Spleen (tissue), 11 donors: ENCODE measurements around the gene ABHD6. TPM values are rescaled to one million over a fixed set of nuclear protein-coding genes. Genes with fewer than 3 reads are reported as not detected.

ENCODE experiments used
- DNase-seq: peaks from one replicate; pipeline ENCODE4 v3.0.0-alpha.2; 2020
- H3K27ac ChIP-seq, 8 donors: fragments of 200-600 bp; sonication (generic) in 7 of 8; 1 replicate in 4 of 8; 2 replicates in 4 of 8; pipeline versions ENCODE4 v1.5.0 to v1.8.0; 2016 to 2021; ENCODE audit warnings: inconsistent platforms in 4 of 8, mild to moderate bottlenecking in 4 of 8, moderate library complexity in 1 of 8
- H3K27me3 ChIP-seq, 7 donors: fragments of 200-600 bp; sonication (generic) in 6 of 7; replicated peaks in 1 of 7; 1 replicate in 4 of 7; 2 replicates in 3 of 7; pipeline versions ENCODE4 v1.5.0 to v1.8.0; 2016 to 2021; ENCODE audit warnings: inconsistent platforms in 3 of 7, mild to moderate bottlenecking in 1 of 7
- H3K36me3 ChIP-seq, 6 donors: fragments of 200-600 bp; sonication (generic) in 5 of 6; 1 replicate in 4 of 6; 2 replicates in 2 of 6; pipeline versions ENCODE4 v1.5.0 to v1.8.0; 2016 to 2021; ENCODE audit warnings: inconsistent platforms in 2 of 6
- H3K4me1 ChIP-seq, 6 donors: fragments of 200-600 bp; sonication (generic) in 5 of 6; 1 replicate in 3 of 6; 2 replicates in 3 of 6; pipeline versions ENCODE4 v1.5.0 to v1.8.0; 2016 to 2021; ENCODE audit warnings: inconsistent platforms in 3 of 6
- H3K4me3 ChIP-seq, 8 donors: fragments of 200-600 bp; sonication (generic) in 7 of 8; 1 replicate in 4 of 8; 2 replicates in 4 of 8; pipeline versions ENCODE4 v1.5.0 to v1.8.0; 2016 to 2021; ENCODE audit warnings: inconsistent platforms in 4 of 8, mild to moderate bottlenecking in 4 of 8, moderate library complexity in 2 of 8
- H3K9me3 ChIP-seq, 8 donors: fragments of 200-600 bp; sonication (generic) in 7 of 8; 1 replicate in 4 of 8; 2 replicates in 4 of 8; pipeline versions ENCODE4 v1.5.0 to v1.8.0; 2016 to 2021; ENCODE audit warnings: inconsistent platforms in 4 of 8
- CTCF ChIP-seq, 11 experiments: fragments of 200-600 bp in 7 of 11; fragments of 450-650 bp in 4 of 11; sonication (generic) in 4 of 11; IDR thresholded peaks in 8 of 11; conservative IDR thresholded peaks in 3 of 11; 1 replicate in 7 of 11; 2 replicates in 4 of 11; pipeline versions ENCODE4 v1.4.0 to v1.8.0; 2016 to 2021; ENCODE audit warnings: antibody characterized with exemption in 11 of 11, inconsistent platforms in 4 of 11, mild to moderate bottlenecking in 1 of 11
- POLR2A ChIP-seq, 3 donors: fragments of 450-650 bp; IDR thresholded peaks; one replicate each; pipeline ENCODE4 v1.5.1; 2017; ENCODE audit warnings: antibody characterized with exemption in 3 of 3, mild to moderate bottlenecking in 1 of 3
- POLR2AphosphoS5 ChIP-seq, 3 donors: sonication (generic); formaldehyde crosslinking; IDR thresholded peaks; one replicate each; pipeline ENCODE4 v1.5.1; 2017; ENCODE audit warnings: antibody characterized with exemption in 3 of 3
- WGBS, 5 donors: extraction: QIAGEN DNeasy Blood & Tissue Kit in 3 of 5; methylation state at CpG; one replicate each; pipeline versions ENCODE4 v1.1.5 to v1.1.7; 2013 to 2018; 5-methylcytosine and 5-hydroxymethylcytosine counted together
- intact Hi-C: fragments of 100-400 bp; cut with DNase I; formaldehyde crosslinking; loops from one replicate; pipeline ENCODE4 v1.15.0; 2023; ENCODE audit warnings: low total_unique reads
- polyA plus RNA-seq, 3 donors: library from polyadenylated mRNA; stranded (reverse); fragments of 200-250 nt; gene quantifications; one replicate each; pipeline ENCODE4 v1.2.1, GENCODE V29; 2013
- total RNA-seq, 7 donors: library from RNA; depleted of rRNA in 3 of 7; stranded (reverse); fragments of >200 nt in 3 of 7; fragmentation: NEBNext Ultra II Directional in 4 of 7; extraction: Animal tissue kit (Norgen Biotek cat#: 25700) in 4 of 7; gene quantifications; one replicate each; pipeline versions ENCODE4 v1.1.0 to v1.2.1, GENCODE V29; 2016 to 2021
- donor health status: healthy with polysubstance abuse.
- donor health status: DM: no; HTN: no; CAD: no; lungs with moderate emphysema.
- donor health status: DM: no; HTN: no; CAD: no.
- donor health status: Bipolar disorder and iron deficiency.
- donor health status: healthy.
- donor health status: DM: no; HTN: no; CAD: no.
- donor health status: DM: yes; HTN: yes; CAD: no.

The ABHD6 gene
- total and polyA plus RNA-seq, 10 donors: 17.2 to 79.9 (median 48.4) TPM

GRCh38 chr3:58258392-58259055 is 20.9 kb downstream of the ABHD6 start:
- H3K4me1 ChIP-seq: peaks cover 0 to 16% (median 8%) of the 10 kb centered on the region in 6 donors
- DNase-seq: no peak
- no peaks in the 10 kb centered on the region for H3K9me3 ChIP-seq
- H3K27ac ChIP-seq: no peak overlapping the region
- H3K36me3 ChIP-seq: peaks cover 0 to 91% (median 42%) of the 10 kb centered on the region in 6 donors
- TF ChIP-seq POLR2AphosphoS5 (IDR thresholded peaks at IDR 0.05) (no peak), POLR2A (IDR thresholded peaks at IDR 0.05) (no peak), CTCF (IDR thresholded peaks at IDR 0.05 in 8 of 11, conservative IDR thresholded peaks at IDR 0.05 in 3 of 11) (no peak)
- intact Hi-C loops: no loop called here
- no peaks in the 10 kb centered on the region for H3K27me3 ChIP-seq
- WGBS, 5 donors: 91 to 96% (median 93%) methylated on average over 10 of the region's 10 CpGs
- no peak overlapping the region for H3K4me3 ChIP-seq

- Histone ChIP-seq H3K27me3 (no peaks in the 10 kb centered on the region), H3K4me3 (no peak overlapping the region), H3K36me3 (peaks cover 0 to 86% (median 42%) of the 10 kb centered on the region in 6 donors), H3K9me3 (no peaks in the 10 kb centered on the region), H3K4me1 (peaks cover 0 to 3% (median 0%) of the 10 kb centered on the region in 6 donors), H3K27ac (no peak overlapping the region)
- WGBS, 5 donors: 78 to 90% (median 82%) methylated on average over 6 of the region's 6 CpGs
- TF ChIP-seq POLR2A (IDR thresholded peaks at IDR 0.05) (no peak), POLR2AphosphoS5 (IDR thresholded peaks at IDR 0.05) (no peak), CTCF (IDR thresholded peaks at IDR 0.05 in 8 of 11, conservative IDR thresholded peaks at IDR 0.05 in 3 of 11) (no peak)
- DNase-seq: no peak
- intact Hi-C loops: no loop called here
Measured at GRCh38 chr3:58260261-58260731, 22.7 kb downstream of the ABHD6 start.

- DNase-seq: no peak
Measured at GRCh38 chr3:58260733-58261132, 23.1 kb downstream of the ABHD6 start.

More at GRCh38 chr3:58260733-58261132, 23.1 kb downstream of the ABHD6 start:
- H3K36me3 ChIP-seq: peaks cover 0 to 86% (median 43%) of the 10 kb centered on the region in 6 donors
- H3K4me3 ChIP-seq: no peak overlapping the region
- no peaks in the 10 kb centered on the region for H3K27me3 ChIP-seq
- WGBS, 5 donors: 87 to 93% (median 88%) methylated on average over 5 to 6 of the region's 6 CpGs
- no peak for TF ChIP-seq POLR2A (IDR thresholded peaks at IDR 0.05)
- TF ChIP-seq POLR2AphosphoS5 (IDR thresholded peaks at IDR 0.05): no peak
- no peak for TF ChIP-seq CTCF (IDR thresholded peaks at IDR 0.05 in 8 of 11, conservative IDR thresholded peaks at IDR 0.05 in 3 of 11)
- no peaks in the 10 kb centered on the region for H3K9me3 ChIP-seq
- H3K4me1 ChIP-seq: peaks cover 0 to under 1% (median 0%) of the 10 kb centered on the region in 6 donors
- intact Hi-C loops: no loop called here
- H3K27ac ChIP-seq: no peak overlapping the region
